K562 treated with DMSO at 1 percent for 24 hours (cell line): ENCODE results near the gene MGAT3. TPM values are rescaled to one million over a fixed set of nuclear protein-coding genes. Genes with fewer than 3 reads are reported as not detected.

Experiments
- total RNA-seq: library from RNA; unstranded; fragments of 300-600 nt; gene quantifications from 2 replicates; pipeline ENCODE4 v1.2.3, GENCODE V29; 2022; ENCODE audit warnings: low read depth; ENCODE audit not compliant: insufficient read depth

The MGAT3 gene
- total RNA-seq = 7.2 and 7.9 TPM in 2 replicates

GRCh38 chr22:39456522-39457197, at the start of gene MGAT3:
TSS of gene MGAT3 (plus strand) at chr22:39457012. CDS start at chr22:39487348, 30,336 bp downstream.

GRCh38 chr22:39502109-39502788, 45.4 kb downstream of the MGAT3 start, which contains the start of gene MIEF1:
TSS of gene MIEF1 (plus strand) at chr22:39502290. CDS start at chr22:39511295, 9,005 bp downstream.

GRCh38 chr22:39520226-39521105, 63.7 kb downstream of the MGAT3 start, which contains the start of gene ATF4:
TSS of gene ATF4 (plus strand) at chr22:39520562. CDS start at chr22:39521446, 884 bp downstream.

GRCh38 chr22:39532215-39533073, 75.6 kb downstream of the MGAT3 start, which contains the start of gene RPS19BP1:
TSS of gene RPS19BP1 (minus strand) at chr22:39532748. CDS start at chr22:39532738, 10 bp downstream.

Other genes with a start within 250 kb of the MGAT3 start
- 0.36 and 0.69 TPM in 2 replicates for gene PDGFB, start 212.0 kb upstream of the MGAT3 start, total RNA-seq
- 3,803 and 4,081 TPM in 2 replicates for gene RPL3, start 137.4 kb upstream of the MGAT3 start, total RNA-seq
- gene SYNGR1, start 107.0 kb upstream of the MGAT3 start, total RNA-seq = 19.3 and 35.8 TPM in 2 replicates
- gene TAB1, start 57.2 kb upstream of the MGAT3 start, total RNA-seq = 26.2 and 28.8 TPM in 2 replicates
- 19.8 and 22.7 TPM in 2 replicates for gene MIEF1, start 45.3 kb downstream of the MGAT3 start, total RNA-seq
- 731 and 785 TPM in 2 replicates for gene ATF4, start 63.5 kb downstream of the MGAT3 start, total RNA-seq
- 151 and 157 TPM in 2 replicates for gene RPS19BP1, start 75.7 kb downstream of the MGAT3 start, total RNA-seq
- gene CACNA1I, start 113.7 kb downstream of the MGAT3 start, total RNA-seq = 0.60 and 0.80 TPM in 2 replicates